HG03135 (cell line): Measurements from ENCODE around the gene ABLIM2.
A peak's percentile ranks its signal among the peaks of the same experiment; 100 is the strongest.

Source experiments
- ATAC-seq: cut with Tn5 transposase; IDR thresholded peaks from one replicate; pipeline ENCODE4 v1.9.1; 2021; ENCODE audit warnings: mild to moderate bottlenecking, moderate library complexity; ENCODE audit not compliant: unreplicated experiment

ABLIM2 gene

GRCh38 chr4:8176547-8177399 lies 18.2 kb upstream of the ABLIM2 start:
- peak; percentile 70 for ATAC-seq

GRCh38 chr4:8175686-8176085 lies 17.1 kb upstream of the ABLIM2 start:
- no peak for ATAC-seq

GRCh38 chr4:8174970-8175369 lies 16.4 kb upstream of the ABLIM2 start:
- ATAC-seq: no peak

GRCh38 chr4:8173492-8174242 lies 15.1 kb upstream of the ABLIM2 start:
- no peak for ATAC-seq

GRCh38 chr4:8171984-8172924 lies 13.6 kb upstream of the ABLIM2 start:
- peak; percentile 69 for ATAC-seq

GRCh38 chr4:8171266-8171665 lies 12.7 kb upstream of the ABLIM2 start:
- ATAC-seq: no peak

GRCh38 chr4:8170341-8170740 lies 11.7 kb upstream of the ABLIM2 start:
- ATAC-seq: no peak

- no peak for ATAC-seq
These were observed 11.2 kb upstream of the ABLIM2 start for GRCh38 chr4:8169763-8170162.

GRCh38 chr4:8168832-8169598 lies 10.4 kb upstream of the ABLIM2 start:
- ATAC-seq: no peak

GRCh38 chr4:8168232-8168631 lies 9.6 kb upstream of the ABLIM2 start:
- no peak for ATAC-seq

GRCh38 chr4:8167815-8168214 lies 9.2 kb upstream of the ABLIM2 start:
- no peak for ATAC-seq

GRCh38 chr4:8167291-8167690 lies 8.7 kb upstream of the ABLIM2 start:
- ATAC-seq: no peak

GRCh38 chr4:8165374-8165896 lies 6.8 kb upstream of the ABLIM2 start:
- no peak for ATAC-seq

GRCh38 chr4:8164687-8165086 lies 6.1 kb upstream of the ABLIM2 start:
- no peak for ATAC-seq

GRCh38 chr4:8164194-8164565 lies 5.6 kb upstream of the ABLIM2 start:
- ATAC-seq: no peak

- no peak for ATAC-seq
These were observed 5.0 kb upstream of the ABLIM2 start for GRCh38 chr4:8163436-8164193.

GRCh38 chr4:8163026-8163425 lies 4.4 kb upstream of the ABLIM2 start:
- no peak for ATAC-seq

GRCh38 chr4:8162625-8163024 lies 4.0 kb upstream of the ABLIM2 start:
- no peak for ATAC-seq

GRCh38 chr4:8160572-8160971 lies 2.0 kb upstream of the ABLIM2 start:
- no peak for ATAC-seq

- no peak for ATAC-seq
These were observed 1.6 kb upstream of the ABLIM2 start for GRCh38 chr4:8160233-8160560.
